ENCODE measurements around the gene CP. TPM values are rescaled to one million over a fixed set of nuclear protein-coding genes. Genes with fewer than 3 reads are reported as not detected.

The CP gene
- under 1 TPM; 0.37 to 0.91 (median 0.43) TPM for total RNA-seq

DNA sequence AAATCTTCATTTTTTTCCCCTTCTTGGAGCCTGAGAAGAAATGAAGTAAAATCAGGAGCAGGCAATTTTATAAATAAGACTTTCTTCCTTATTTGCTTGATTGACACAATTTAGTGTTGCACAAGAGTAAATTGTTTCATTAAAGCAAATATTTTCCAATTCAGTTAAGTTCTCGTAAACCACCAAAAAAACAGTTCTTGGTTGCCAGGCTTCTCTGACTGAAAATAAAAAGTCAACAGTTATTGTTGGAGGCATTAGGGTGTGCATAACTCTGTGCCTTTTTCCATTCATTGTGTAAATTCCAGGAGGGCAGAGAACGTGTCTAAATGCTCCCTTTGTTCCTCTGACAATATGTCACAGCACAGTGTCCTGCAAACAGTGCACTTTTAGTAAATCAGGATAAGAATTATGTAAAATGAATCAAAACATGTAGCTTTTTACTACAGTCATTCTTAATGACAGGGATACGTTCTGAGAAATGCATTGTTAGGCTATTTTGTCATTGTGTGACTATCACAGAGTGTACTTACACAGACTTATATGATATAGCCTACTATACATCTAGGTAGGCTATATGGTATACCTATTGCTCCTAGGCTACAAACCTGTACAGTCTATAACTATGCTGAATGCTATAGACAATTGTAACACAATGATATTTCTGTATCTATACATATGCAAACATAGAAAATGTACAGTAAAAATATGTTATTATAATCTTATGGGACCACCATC lies at the start of gene CP:
TSS of gene CP (minus strand) at position 47 of the 735 bp plus-strand sequence. CDS start at position 10, 37 bp downstream.
- peaks cover 19% of the 10 kb centered on the region for H3K4me1 Mint-ChIP-seq (ENCODE audit: low read depth)
- no peak for ATAC-seq

DNA sequence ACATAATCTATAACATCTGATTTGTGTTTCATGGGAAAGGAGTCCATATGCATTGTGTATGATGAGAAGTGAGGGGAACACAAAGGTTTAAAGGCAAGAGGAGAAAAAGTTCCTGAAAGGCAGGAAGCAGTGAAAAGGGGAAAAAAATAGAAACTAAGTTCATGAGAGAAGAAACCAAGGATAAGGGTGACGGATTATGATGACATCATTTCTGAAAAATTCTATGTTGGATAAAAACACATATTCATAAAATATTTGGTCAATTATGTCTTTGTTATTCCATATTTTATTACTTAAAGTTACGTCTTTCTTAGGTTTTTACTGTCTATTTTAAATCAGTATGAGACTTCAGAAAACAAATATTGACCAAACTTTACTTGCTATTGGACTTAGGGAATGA lies 48.6 kb upstream of the CP start:
- ATAC-seq (no peak), DNase-seq (no peak)
- Mint-ChIP-seq H3K4me3 (no peak overlapping the region), H3K36me3 (ENCODE audit: insufficient read depth) (no peaks in the 10 kb centered on the region), H3K27me3 (ENCODE audit: low read depth) (no peaks in the 10 kb centered on the region), H3K4me1 (ENCODE audit: low read depth) (no peaks in the 10 kb centered on the region), H3K9me3 (no peaks in the 10 kb centered on the region)

More for the DNA sequence above, at the start of gene CP:
- Mint-ChIP-seq H3K9me3 (no peaks in the 10 kb centered on the region), H3K27me3 (ENCODE audit: low read depth) (no peaks in the 10 kb centered on the region), H3K36me3 (ENCODE audit: insufficient read depth) (no peaks in the 10 kb centered on the region), H3K4me3 (no peak within 1 kb of the TSS)
- DNase-seq = no peak

DNA sequence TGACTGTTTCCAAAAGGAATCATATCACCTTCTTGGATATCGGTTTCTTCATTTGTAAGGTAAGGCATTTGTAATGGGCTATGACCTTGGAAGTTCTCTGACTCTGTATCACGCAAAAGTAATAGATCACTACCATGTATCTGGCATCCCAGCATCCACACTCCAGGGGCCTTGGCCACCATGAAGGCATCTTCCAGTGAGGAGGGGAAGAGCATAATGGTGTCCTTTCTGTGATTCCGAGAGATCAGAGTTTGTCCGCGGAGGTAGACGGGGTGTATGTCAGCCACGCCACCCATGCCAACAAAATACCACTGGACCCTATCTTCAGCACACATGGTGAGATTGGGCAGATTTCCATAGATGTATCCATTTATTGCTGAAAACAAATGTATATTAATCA lies 48.1 kb upstream of the CP start:
- DNase-seq (no peak), ATAC-seq (no peak)
- Mint-ChIP-seq H3K4me1 (ENCODE audit: low read depth) (no peaks in the 10 kb centered on the region), H3K4me3 (no peak overlapping the region), H3K9me3 (no peaks in the 10 kb centered on the region), H3K27me3 (ENCODE audit: low read depth) (no peaks in the 10 kb centered on the region), H3K36me3 (ENCODE audit: insufficient read depth) (no peaks in the 10 kb centered on the region)

DNA sequence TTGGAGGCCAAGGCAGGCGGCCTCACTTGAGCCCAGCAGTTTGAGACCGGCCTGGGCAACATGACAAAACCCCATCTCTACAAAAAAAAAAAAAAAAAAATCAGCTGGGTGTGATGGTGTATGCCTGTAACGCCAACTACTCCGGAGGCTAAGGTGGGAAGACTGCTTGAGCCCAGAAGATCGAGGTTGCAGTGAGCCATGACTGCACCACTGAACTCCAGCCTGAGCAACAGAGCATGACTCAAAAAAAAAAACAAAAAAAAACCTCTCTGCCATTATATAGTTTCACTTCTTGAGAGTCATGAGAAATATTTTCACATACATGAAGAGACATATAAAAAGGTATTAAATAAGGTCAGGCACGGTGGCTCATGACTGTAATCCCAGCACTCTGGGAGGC lies 45.9 kb upstream of the CP start:
- no peaks in the 10 kb centered on the region for H3K9me3 Mint-ChIP-seq
- no peaks in the 10 kb centered on the region for H3K36me3 Mint-ChIP-seq (ENCODE audit: insufficient read depth)
- H3K4me3 Mint-ChIP-seq = no peak overlapping the region
- DNase-seq (no peak), ATAC-seq (no peak)
- H3K4me1 Mint-ChIP-seq (ENCODE audit: low read depth) = no peaks in the 10 kb centered on the region
- no peaks in the 10 kb centered on the region for H3K27me3 Mint-ChIP-seq (ENCODE audit: low read depth)

DNA sequence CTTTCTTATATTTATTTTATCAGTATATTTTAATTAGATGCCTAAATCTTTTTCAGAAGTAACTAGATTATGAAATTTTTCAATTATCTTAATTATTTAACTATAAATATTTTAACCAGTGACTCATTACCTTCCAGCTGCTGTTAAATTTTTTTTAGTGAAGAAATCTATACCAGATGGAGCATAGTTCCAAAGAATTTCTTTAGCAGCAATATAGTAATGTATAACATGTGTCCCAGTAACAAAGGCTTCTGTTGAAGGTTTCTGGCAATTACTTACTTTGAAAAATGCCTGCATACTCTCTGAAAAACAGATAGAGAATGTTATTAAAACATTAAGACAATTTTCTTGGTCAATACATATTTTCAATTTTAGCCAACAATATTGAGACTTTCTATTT lies 45.1 kb upstream of the CP start:
- no peaks in the 10 kb centered on the region for H3K9me3 Mint-ChIP-seq

DNA sequence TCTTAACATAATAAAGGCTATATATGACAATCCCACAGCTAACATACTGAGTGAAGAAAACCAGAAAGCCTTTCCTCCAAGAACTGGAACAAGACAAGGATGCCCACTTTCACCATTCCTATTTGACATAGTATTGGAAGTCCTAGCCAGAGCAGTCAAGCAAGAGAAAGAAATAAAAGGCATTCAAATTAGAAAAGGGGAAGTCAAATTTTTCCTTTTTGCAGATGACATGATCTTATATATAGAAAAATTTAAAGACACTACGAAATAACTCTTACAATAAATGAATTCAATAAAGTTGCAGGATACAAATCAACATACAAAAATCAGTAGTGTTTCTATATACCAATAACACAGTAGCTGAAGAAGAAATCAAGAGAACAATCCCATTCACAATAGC lies 42.2 kb upstream of the CP start:
- Mint-ChIP-seq H3K27me3 (ENCODE audit: low read depth) (no peaks in the 10 kb centered on the region), H3K36me3 (ENCODE audit: insufficient read depth) (no peaks in the 10 kb centered on the region), H3K4me3 (no peak overlapping the region), H3K4me1 (ENCODE audit: low read depth) (no peaks in the 10 kb centered on the region), H3K9me3 (no peaks in the 10 kb centered on the region)
- ATAC-seq = no peak
- DNase-seq = no peak

More for the DNA sequence above, 45.1 kb upstream of the CP start:
- DNase-seq (no peak), ATAC-seq (no peak)
- Mint-ChIP-seq H3K27me3 (ENCODE audit: low read depth) (no peaks in the 10 kb centered on the region), H3K36me3 (ENCODE audit: insufficient read depth) (no peaks in the 10 kb centered on the region), H3K4me1 (ENCODE audit: low read depth) (no peaks in the 10 kb centered on the region), H3K4me3 (no peak overlapping the region)

DNA sequence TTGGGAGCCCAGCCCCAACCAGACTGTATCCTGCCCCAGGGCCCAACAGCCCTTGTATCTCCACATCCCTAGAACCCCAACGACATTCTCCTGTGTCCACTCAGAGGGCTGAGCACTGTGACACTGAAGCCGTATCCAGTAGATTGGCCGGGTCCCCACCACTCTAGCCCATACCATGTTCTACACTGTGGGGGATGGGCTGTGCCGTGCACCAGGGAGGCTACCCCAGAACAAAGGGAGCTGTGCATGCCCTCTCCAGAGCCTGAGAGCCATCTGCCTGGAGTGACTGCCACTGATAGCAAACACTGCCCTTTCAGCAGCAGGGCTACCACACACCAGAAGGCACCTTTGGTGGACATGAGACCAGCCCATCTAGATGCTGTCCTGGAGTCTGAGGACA lies 37.1 kb upstream of the CP start:
- H3K36me3 Mint-ChIP-seq (ENCODE audit: insufficient read depth) = no peaks in the 10 kb centered on the region
- ATAC-seq = no peak
- no peaks in the 10 kb centered on the region for H3K4me1 Mint-ChIP-seq (ENCODE audit: low read depth)
- no peak for DNase-seq
- H3K9me3 Mint-ChIP-seq = no peaks in the 10 kb centered on the region
- H3K27me3 Mint-ChIP-seq (ENCODE audit: low read depth) = no peaks in the 10 kb centered on the region
- no peak overlapping the region for H3K4me3 Mint-ChIP-seq

DNA sequence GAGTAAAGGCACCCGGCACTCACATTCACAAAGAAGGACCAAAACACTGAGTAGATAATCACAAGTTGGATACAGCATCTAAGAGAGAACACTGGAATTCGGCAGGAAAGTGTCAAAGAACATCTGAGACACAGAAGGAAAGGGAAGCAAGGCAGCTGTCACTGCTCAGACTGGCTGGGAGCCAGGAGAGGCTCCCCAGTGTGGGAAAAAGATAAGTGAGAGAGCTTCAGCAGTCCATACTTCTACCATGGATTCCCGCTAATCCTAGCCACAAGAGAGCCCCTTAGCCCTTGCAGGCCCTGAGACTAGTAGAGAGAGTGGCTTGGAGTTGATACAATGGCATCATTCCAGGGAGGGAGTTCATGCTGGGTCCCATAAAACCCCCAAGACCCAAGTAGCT lies 36.7 kb upstream of the CP start:
- no peak overlapping the region for H3K4me3 Mint-ChIP-seq
- no peaks in the 10 kb centered on the region for H3K4me1 Mint-ChIP-seq (ENCODE audit: low read depth)
- no peaks in the 10 kb centered on the region for H3K36me3 Mint-ChIP-seq (ENCODE audit: insufficient read depth)
- no peaks in the 10 kb centered on the region for H3K9me3 Mint-ChIP-seq
- ATAC-seq (no peak), DNase-seq (no peak)
- no peaks in the 10 kb centered on the region for H3K27me3 Mint-ChIP-seq (ENCODE audit: low read depth)

DNA sequence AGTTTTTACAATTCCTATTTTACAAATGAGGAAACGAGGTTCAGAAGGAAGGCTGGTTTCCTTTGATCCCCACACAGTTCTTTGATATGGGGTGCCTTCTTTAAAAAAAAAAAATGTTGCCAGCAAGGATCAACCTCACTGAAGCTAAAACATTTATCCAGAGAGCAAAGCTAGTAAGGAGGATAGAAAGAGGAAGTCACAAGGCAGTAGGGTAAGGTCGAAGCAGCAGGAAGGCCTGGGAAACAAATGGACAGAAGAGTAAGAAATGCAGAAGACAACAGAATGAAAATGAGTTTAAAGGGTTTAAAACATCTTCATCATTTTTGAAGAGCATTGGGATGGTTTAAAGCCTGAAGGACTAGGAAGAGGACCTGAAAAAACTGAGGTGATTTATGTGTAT lies 30.6 kb upstream of the CP start:
- H3K4me3 Mint-ChIP-seq = no peak overlapping the region
- ATAC-seq = no peak
- no peak for DNase-seq
- no peaks in the 10 kb centered on the region for H3K9me3 Mint-ChIP-seq
- H3K36me3 Mint-ChIP-seq (ENCODE audit: insufficient read depth) = no peaks in the 10 kb centered on the region
- H3K27me3 Mint-ChIP-seq (ENCODE audit: low read depth) = peaks cover 4% of the 10 kb centered on the region
- peaks cover 12% of the 10 kb centered on the region for H3K4me1 Mint-ChIP-seq (ENCODE audit: low read depth)

DNA sequence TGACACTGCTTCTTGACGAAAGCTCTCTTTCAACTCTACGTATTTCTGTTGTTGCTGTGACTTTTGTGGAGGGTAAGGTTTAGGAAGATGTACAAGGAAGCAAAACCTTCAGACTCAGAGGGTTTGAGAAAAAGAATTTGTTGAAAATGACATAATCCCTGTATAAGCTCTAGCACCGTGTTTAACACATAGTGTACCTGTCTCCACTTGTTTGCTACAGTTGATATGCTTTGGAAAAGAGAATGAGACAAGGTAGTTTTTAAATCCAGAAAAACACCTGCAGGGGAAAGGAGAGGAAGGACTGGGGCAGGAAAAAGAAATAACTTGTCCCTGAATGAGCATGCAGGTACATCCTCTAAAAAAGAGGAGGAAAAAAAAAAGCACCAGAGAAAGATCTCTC lies 29.6 kb upstream of the CP start:
- H3K4me3 Mint-ChIP-seq = no peak overlapping the region
- H3K9me3 Mint-ChIP-seq = no peaks in the 10 kb centered on the region

DNA sequence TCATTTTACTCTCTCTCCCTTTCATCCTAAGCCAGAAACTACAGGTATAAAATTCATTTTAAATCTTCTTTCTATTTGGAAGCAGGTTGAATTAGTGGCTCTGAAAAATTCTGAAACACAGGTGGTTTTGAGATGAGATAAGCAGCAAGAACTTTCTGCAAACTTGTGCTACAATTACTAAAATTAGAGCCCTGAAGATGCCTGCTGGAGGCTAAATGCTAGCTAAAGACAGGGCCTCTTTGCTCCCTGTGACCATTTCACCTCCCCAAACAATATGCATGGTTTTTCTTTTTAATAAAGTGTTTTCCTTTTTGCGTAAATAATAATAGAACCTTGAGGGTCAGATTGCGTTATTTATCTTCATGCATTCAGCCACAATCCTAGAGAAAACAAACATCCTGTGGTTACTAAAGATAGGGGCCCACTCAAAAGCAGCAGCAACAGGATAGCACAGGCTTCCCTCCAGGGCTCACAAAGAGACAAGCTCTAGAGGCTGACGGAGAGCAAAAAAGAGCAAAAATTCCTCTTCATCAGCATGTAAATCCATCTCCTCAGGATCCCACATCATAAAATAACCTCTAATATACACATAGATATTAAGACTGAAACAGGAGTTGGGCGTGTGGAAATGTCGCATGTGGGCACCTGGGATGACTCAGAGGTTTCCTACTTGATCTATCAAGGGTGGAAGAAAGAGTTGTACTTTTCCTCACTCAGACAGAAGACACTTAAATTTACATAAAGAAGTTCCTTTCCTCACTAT lies 26.5 kb upstream of the CP start:
- peaks cover 19% of the 10 kb centered on the region for H3K4me1 Mint-ChIP-seq (ENCODE audit: low read depth)

More for the DNA sequence above, 29.6 kb upstream of the CP start:
- H3K36me3 Mint-ChIP-seq (ENCODE audit: insufficient read depth) = no peaks in the 10 kb centered on the region
- peaks cover 4% of the 10 kb centered on the region for H3K27me3 Mint-ChIP-seq (ENCODE audit: low read depth)
- peaks cover 12% of the 10 kb centered on the region for H3K4me1 Mint-ChIP-seq (ENCODE audit: low read depth)
- DNase-seq (no peak), ATAC-seq (no peak)

DNA sequence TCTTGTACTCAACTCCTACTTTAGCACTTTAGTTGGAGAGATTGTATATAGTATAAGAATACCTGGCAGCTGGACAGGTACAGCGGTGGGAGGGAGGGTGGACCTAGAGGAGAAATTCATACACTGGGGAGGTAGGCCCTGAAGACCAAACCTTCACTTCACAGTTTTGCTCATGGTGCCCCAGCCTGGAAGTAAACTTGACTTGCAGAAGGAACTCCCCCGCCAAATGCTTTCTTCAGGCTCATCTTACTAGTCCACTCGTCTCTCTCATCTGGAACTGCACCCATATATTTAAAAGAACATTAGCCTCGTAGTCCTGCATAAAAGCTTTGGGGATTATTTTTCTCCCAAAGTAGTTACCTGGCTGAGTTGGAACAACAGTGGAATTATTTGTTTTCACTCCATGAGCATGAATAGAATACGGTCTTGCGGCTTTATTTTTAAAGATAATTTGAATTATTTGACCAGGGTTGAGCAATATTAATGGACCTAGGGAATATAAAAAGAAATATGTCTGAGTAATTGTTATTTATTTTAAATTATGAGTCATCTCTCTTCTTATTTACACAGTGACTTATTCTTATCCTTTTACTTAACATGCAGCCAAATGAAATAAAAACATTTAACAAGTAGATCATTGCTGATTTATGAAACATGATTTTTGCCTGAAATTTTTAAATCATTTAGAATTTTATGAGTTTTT lies 25.5 kb upstream of the CP start:
- Mint-ChIP-seq H3K4me3 (no peak overlapping the region), H3K4me1 (ENCODE audit: low read depth) (peaks cover 19% of the 10 kb centered on the region), H3K27me3 (ENCODE audit: low read depth) (peaks cover 4% of the 10 kb centered on the region), H3K9me3 (no peaks in the 10 kb centered on the region), H3K36me3 (ENCODE audit: insufficient read depth) (no peaks in the 10 kb centered on the region)
- ATAC-seq (no peak), DNase-seq (no peak)

More for the DNA sequence above, 26.5 kb upstream of the CP start:
- no peak for DNase-seq
- peak; percentile 64 to 86 for ATAC-seq
- H3K36me3 Mint-ChIP-seq (ENCODE audit: insufficient read depth) = no peaks in the 10 kb centered on the region
- no peak overlapping the region for H3K4me3 Mint-ChIP-seq
- H3K9me3 Mint-ChIP-seq = no peaks in the 10 kb centered on the region
- peaks cover 4% of the 10 kb centered on the region for H3K27me3 Mint-ChIP-seq (ENCODE audit: low read depth)

DNA sequence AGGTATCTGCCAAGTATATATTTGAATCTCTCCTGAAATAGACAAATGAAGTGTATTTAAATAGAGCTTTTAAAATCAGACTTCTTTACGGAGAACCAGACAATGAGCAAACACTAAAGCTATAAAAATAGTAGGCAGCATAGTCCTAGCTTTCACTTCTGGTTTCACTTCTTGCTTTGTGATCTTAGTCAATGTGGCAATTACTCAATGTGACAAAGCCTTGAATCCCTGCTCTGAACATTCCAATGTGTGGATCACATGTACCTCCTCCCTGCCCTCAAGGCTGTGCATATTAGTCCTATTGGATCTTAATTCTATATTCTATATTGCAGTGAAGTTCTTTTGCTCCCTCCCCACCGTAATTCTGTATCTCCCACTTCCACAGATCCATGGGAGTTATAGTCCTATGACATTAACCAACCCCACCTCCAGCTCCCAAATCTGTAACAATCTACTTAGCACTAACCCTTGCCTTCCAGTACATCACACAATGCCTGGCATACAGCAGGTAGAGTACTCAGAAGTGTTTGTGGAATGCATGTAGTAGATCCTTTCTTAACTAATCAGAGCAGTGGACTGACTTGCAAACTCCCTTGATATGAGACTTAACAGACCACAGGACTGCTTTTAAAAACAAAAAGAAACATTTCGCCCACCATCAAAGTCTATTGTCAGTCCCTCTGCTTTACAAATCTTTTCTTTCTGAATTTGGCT lies 24.3 kb upstream of the CP start:
- ATAC-seq (peak; percentile 58 to 59), DNase-seq (no peak)
- Mint-ChIP-seq H3K4me3 (no peak overlapping the region), H3K4me1 (ENCODE audit: low read depth) (peaks cover 19% of the 10 kb centered on the region), H3K36me3 (ENCODE audit: insufficient read depth) (no peaks in the 10 kb centered on the region), H3K27me3 (ENCODE audit: low read depth) (peaks cover 3% of the 10 kb centered on the region), H3K9me3 (no peaks in the 10 kb centered on the region)

DNA sequence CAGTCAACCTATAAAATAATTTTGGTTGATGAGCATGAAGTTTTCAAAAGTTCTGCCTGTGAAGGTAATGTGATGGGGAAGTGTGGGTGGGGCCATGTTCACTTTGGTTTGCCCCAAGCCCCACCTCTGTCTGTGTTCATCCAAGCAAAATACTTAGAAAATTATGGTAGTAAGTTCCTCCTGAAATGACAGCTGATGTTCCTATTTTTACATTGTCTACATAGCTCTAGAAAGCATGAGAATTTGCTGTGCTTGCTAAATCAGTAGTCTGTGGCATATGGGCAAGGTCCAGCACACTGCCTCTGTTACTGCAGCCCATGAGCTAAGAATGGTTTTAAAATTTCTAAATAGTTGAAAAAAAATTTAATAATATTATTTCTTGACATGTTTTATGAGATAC lies 21.9 kb upstream of the CP start:
- Mint-ChIP-seq H3K9me3 (no peaks in the 10 kb centered on the region), H3K4me3 (no peak overlapping the region), H3K27me3 (ENCODE audit: low read depth) (peaks cover 3% of the 10 kb centered on the region), H3K4me1 (ENCODE audit: low read depth) (peaks cover 16% of the 10 kb centered on the region), H3K36me3 (ENCODE audit: insufficient read depth) (no peaks in the 10 kb centered on the region)
- DNase-seq (no peak), ATAC-seq (no peak)
